ENCODE data around the gene ZNF22.
"Not testable (repeated sequence)": the region's sequence is repeated elsewhere in the genome, so short reads cannot be mapped to it uniquely, and the experiment has no call there.

The ZNF22 gene

GRCh38 chr10:44992732-44993225 lies 7.9 kb upstream of the ZNF22 start:
- DNase-seq = no peak

GRCh38 chr10:44993226-44993921 lies 7.3 kb upstream of the ZNF22 start:
- no peak for DNase-seq

GRCh38 chr10:44993922-44994751 lies 6.6 kb upstream of the ZNF22 start:
- no peak for DNase-seq

DNA sequence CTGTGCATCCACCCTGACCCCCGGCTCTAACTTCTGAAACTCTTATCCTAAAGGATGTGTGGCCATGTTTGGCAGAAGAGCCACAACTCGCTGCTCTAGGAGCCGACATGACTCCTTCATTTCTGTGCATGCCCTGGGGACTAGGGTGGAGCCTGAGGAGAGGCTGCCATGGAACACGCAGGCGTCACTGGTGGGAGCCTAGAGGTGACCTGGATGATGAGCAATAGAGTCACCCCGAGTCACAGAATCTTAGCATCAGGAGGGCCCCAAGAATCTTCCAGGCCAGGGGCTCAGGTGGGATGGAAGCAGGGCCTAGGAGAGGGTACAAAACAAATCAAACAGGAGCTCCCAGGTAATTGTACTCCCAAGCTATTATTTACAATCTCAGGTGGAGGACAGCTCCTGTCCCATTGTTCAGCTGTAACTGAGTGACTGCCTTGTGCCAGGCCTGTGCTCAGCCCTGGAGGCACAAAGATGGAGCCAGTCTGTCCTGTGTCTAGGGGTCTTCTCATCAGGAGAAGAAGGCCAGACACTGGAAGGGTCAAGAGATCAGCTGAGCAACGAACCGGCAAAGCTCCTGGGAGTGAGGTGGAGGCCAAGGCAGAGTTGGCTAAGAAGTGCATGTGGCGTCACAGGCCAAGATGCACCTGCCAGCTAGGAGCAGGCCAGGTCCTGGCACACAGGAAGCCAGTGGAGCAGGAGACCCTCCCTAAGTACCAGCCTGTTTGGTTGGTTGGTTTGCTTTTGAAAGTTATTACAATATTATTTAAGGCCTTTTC lies 5.8 kb upstream of the ZNF22 start:
- DNase-seq = no peak

DNA sequence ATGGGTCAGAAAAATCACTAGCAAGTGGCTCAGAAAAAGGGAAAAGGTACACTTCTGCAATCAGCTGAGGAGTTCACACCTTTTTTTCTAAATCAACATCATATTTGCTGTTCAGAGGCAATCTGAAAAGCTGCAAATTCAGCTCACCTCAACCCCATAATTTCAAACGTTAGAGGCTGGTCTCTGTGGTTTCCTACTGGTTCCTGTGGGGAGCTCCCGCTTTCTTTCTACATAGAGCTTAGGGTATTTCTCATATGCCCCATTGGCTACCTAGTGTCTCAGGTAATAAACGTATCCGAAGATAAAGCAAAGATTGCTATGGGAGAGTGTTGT lies 5.2 kb upstream of the ZNF22 start:
- DNase-seq = no peak

DNA sequence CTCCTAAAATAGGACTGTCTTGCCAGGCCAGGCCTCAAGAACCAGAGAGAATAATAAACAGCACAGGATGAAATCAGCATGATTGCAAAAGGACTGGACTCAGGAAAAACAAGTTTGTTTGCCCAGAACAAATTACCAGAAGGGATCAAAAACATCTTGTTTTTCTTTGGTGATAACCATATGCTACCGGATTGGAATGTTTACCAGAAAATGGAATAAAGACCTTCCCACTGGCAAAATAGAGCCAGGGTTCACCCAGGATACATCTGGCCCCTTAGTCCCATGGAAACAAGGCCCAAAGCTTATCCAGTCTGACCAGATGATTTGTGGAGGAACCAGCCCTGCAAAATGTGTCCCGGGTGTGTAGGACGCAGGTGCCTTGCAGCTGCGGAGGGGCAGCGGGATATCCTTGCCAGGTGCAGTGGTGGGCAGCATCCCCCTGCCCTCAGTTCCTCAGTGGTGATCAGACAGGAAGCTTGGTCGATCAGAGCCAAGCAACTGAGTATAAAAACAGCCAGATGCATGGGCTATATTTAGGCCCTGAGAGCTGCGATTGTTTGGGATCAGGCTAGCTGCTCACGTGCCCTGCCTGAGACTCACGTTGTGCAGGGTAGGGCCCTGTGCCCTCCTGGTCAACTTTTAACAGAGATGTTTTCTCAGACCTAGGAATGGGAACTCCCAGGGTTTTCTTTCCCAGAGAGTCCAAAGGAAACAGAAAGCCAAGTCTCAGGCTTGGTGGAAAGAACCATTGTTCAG lies 4.6 kb upstream of the ZNF22 start:
- DNase-seq = no peak

- DNase-seq = no peak
Measured at GRCh38 chr10:44997105-44997748, 3.5 kb upstream of the ZNF22 start.

DNA sequence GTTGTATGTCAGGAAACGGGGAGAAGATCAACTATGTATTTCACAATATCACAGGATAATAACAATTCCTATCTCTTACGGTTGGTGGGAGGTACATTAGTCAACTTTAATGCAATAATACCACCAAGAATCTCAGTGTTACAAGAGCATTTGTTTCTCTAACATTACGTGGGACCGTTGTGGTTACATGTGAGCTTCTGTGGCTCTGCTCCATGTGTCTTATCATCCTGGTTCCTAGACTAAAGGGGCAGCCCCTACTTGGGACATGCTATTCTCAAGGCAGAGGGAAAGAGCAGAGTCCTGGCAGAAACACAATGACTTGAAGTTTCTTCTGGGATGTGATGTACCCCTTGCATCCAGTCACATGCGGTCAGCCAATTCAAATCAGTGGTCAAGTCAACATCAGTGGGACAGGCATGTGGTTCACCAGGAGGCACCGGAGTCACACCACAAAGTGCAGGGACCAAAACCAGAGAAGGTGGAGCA lies 2.5 kb upstream of the ZNF22 start:
- no peak for DNase-seq

GRCh38 chr10:45000138-45000751 lies 478 bp upstream of the ZNF22 start:
- DNase-seq = peak; percentile 43

DNA sequence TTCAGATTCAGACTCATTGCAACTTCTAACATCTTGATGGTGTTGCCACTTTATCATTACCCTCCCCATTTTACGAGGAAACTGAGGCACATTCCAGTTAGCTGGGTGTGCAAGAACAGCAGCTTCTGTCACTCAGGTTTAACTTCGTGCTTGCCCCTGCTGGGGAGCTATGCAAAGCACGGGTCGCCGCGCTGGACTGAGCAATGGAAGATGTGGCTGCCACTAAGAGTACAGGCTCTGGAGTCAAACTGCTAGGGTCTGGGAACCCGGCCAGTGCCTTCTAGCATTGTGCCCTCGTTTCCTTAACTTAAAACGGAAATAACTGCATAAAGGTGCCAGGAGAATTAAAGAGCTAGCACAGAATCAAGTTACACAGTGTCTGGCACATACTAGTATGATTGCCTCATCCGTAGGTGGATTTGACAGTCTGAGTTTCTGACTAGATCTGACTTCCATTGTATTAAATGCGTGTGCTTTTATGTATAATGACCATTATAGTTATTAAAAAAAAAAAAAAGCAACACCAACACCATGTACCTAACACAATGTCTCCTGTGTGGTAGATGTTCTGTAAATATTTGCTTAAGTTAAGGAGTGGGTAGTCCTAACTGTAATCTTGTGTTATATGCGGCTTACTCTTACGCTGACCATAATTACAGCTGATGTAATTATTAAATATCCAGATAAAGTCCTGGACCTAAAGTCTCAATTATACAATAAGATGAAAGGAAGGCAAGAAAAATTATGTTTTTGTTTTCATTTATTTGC lies 842 bp downstream of the ZNF22 start:
- peak; percentile 23 for DNase-seq

GRCh38 chr10:45003432-45004000 lies 2.8 kb downstream of the ZNF22 start:
- no peak for DNase-seq

DNA sequence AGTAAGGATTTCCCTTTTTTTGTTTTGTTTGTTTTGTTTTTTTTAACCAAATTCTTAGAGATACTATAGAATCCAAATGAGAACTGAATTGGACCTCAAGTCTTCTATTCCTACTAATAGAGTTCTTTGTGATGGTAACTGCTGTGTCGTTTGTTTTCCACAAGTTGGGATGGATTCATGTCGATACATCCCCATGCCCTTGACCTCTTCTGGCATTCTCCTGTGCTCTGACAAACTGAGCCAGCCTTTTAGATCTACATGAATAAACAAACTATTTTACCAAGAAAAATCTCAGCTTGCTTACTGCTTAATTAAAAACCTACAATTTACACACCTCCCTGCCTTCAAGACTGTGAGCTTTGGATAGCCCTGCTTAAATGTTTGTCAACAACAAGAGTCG lies 3.9 kb downstream of the ZNF22 start:
- no peak for DNase-seq

GRCh38 chr10:45005284-45005683 lies 4.6 kb downstream of the ZNF22 start:
- DNase-seq = no peak

- no peak for DNase-seq
Measured at GRCh38 chr10:45006276-45007030, 5.7 kb downstream of the ZNF22 start.

DNA sequence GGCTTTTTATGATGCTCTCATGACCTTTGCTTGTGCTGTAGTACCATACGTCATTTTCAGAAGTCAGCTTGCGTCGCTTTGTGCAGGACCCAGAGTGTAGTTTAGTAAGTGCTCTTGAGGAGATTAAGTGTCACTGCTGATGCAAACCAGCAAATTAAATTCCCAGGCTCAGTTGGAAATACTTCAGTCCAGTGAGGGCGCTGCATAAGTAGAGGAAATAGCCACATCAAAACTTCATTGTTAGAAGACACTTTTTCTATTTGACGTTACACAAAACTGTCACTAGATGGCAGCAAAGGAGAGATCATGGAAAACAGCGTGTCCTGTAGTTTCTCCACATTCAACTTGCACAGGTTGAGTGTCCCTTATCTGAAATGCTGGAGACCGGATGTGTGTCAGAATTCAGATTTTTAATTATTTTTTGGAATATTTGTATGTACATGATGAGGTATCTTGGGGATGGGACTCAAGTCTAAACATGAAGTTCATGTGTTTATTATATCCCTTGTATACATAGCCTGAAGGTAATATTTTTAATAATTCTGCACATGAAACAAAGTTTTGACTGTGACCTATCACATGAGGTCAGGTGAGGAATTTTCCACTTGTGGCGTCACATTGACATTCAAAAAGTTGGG lies 7.9 kb downstream of the ZNF22 start:
- peak; percentile 66 for DNase-seq

GRCh38 chr10:45014557-45014956 lies 13.8 kb downstream of the ZNF22 start:
- DNase-seq = not testable (repeated sequence)

DNA sequence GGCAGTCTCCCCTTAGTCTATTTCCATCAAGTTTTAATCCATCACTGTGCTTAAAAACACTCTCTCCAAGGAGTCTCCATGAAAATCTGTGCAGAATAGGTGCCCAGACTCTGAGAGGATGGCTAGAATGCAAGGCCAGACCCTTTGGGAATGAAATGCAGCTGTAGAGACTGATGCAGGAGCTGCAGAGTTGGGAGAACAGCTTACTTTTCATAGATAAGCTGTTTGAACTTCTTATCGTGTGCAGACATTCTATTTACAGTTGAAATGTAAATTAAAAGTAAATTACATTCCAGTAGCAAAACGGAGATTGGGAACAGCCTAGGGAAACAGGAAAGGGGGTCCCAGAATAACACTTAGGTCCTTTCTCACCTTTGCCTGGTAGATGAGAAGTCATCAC lies 14.9 kb downstream of the ZNF22 start:
- no peak for DNase-seq

DNA sequence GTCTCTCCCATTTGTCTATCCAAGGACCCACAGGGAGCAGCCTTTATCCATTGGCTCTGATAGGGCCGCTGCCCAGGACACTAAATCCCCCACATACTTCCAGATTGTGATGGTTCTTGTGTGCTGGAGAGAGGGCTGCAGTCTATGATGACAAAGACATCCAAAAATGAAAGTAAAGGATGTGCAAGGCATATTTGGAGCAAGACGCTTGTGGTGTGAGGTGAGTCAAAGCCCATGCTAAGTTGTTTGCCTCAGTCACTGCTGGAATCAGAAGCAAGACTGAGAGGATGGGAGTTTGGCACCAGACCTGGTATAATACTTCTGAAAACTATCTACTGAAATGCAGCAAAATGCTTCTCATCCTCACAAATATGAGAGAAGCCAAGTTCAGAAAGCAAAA lies 22.7 kb downstream of the ZNF22 start:
- no peak for DNase-seq

DNA sequence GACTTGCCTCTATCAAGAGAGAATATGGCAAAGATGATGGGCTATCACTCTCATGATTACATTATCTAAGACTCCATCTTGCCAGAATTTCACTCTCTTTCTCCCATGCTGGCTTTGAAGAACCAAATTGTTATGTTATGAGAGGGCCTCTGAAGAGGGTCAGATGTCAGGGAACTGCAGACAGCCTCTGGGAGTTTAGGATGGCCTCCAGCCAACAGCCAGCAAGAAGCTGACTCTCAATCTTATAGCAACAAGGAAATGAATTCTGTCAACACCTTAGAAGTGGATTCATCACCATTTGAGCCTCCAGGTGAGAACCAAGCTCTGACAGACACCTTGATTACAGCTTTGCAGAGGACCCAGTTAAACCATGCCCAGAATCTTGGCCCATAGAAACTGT lies 33.6 kb downstream of the ZNF22 start:
- DNase-seq = no peak
